T follicular helper cell (primary cell): ENCODE measurements around the gene ABHD12B.
"Not testable (repeated sequence)": the region's sequence is repeated elsewhere in the genome, so short reads cannot be mapped to it uniquely, and the experiment has no call there.

Experiments used
- DNase-seq: peaks from one replicate; pipeline ENCODE4 v3.0.0-alpha.2; 2020; ENCODE audit warnings: low read depth

The ABHD12B gene

GRCh38 chr14:50935126-50936015, 63.5 kb downstream of the ABHD12B start:
- DNase-seq = no peak

- no peak for DNase-seq
Observed at GRCh38 chr14:50936016-50936340, 64.1 kb downstream of the ABHD12B start.

GRCh38 chr14:50936882-50937281, 65.0 kb downstream of the ABHD12B start:
- DNase-seq = no peak

GRCh38 chr14:50937325-50937724, 65.5 kb downstream of the ABHD12B start:
- no peak for DNase-seq

GRCh38 chr14:50937800-50938199, 65.9 kb downstream of the ABHD12B start:
- DNase-seq = no peak

- no peak for DNase-seq
Observed at GRCh38 chr14:50941151-50941550, 69.3 kb downstream of the ABHD12B start.

GRCh38 chr14:50941638-50942037, 69.8 kb downstream of the ABHD12B start:
- DNase-seq = not testable (repeated sequence)

GRCh38 chr14:50943261-50943942, 71.5 kb downstream of the ABHD12B start:
- DNase-seq = no peak

GRCh38 chr14:50943943-50944646, 72.2 kb downstream of the ABHD12B start, which contains the start of gene PYGL:
PYGL (minus strand) TSS chr14:50944483; CDS start chr14:50944403, 80 bp downstream.
- no peak for DNase-seq

GRCh38 chr14:50944647-50945413, 73.0 kb downstream of the ABHD12B start:
- no peak for DNase-seq

- DNase-seq = no peak
Observed at GRCh38 chr14:50946234-50946935, 74.5 kb downstream of the ABHD12B start.

GRCh38 chr14:50947446-50947845, 75.6 kb downstream of the ABHD12B start:
- DNase-seq = no peak

- DNase-seq = no peak
Observed at GRCh38 chr14:50948205-50948604, 76.4 kb downstream of the ABHD12B start.

GRCh38 chr14:50951032-50951431, 79.2 kb downstream of the ABHD12B start:
- DNase-seq = no peak

- DNase-seq = no peak
Observed at GRCh38 chr14:50953502-50953901, 81.6 kb downstream of the ABHD12B start.
